HEK293 (cell line): ENCODE measurements around the gene TLK1.

Source experiments
- CTCF ChIA-PET: fragments of 350-600 bp; formaldehyde crosslinking; extraction: SDS; loops from one replicate; lab custom pipeline; 2021; ENCODE audit warnings: antibody characterized with exemption; lab: Yijun Ruan, JAX
- POLR2A ChIA-PET: fragments of 300-600 bp; formaldehyde crosslinking; extraction: SDS; loops from one replicate; lab custom pipeline; 2020; ENCODE audit warnings: antibody characterized with exemption, inconsistent platforms; lab: Yijun Ruan, JAX
- H3K27ac ChIP-seq: fragments of 200-500 bp; sonication (Bioruptor generic); 2 replicates; pipeline ENCODE4 v1.5.1; 2014; ENCODE audit warnings: low read depth, low read length, control low read depth, inconsistent platforms; ENCODE audit errors: extremely low read depth
- H3K36me3 ChIP-seq, 2 experiments: fragments of 200-500 bp in 1 of 2; sonication (Bioruptor generic) in 1 of 2; 1 replicate in 1 of 2; 2 replicates in 1 of 2; pipeline ENCODE4 v1.5.1; 2014 to 2017; ENCODE audit warnings: inconsistent platforms in 2 of 2, low read length in 2 of 2; ENCODE audit not compliant: control insufficient read depth in 2 of 2, insufficient read depth in 1 of 2
- H3K4me1 ChIP-seq: fragments of 200-500 bp; sonication (Bioruptor generic); 2 replicates; pipeline ENCODE4 v1.5.1; 2014; ENCODE audit warnings: mild to moderate bottlenecking, low read length, inconsistent platforms; ENCODE audit not compliant: control insufficient read depth, insufficient read depth
- H3K4me3 ChIP-seq: 2 replicates; pipeline ENCODE4 v1.5.1; 2011; ENCODE audit warnings: low read depth, mild to moderate bottlenecking, control low read depth, low read length, moderate library complexity
- H3K9me3 ChIP-seq: fragments of 200-500 bp; sonication (Bioruptor generic); 2 replicates; pipeline ENCODE4 v1.5.1; 2014; ENCODE audit warnings: low read depth, low read length, inconsistent platforms; ENCODE audit not compliant: control insufficient read depth, insufficient read depth
- BCL11A ChIP-seq: fragments of 450-650 bp; formaldehyde crosslinking; IDR thresholded peaks from 2 replicates; pipeline ENCODE4 v1.5.1; 2016; ENCODE audit warnings: low read depth, missing biosample characterization, missing genetic modification characterization
- KLF10 ChIP-seq: fragments of 450-650 bp; IDR thresholded peaks from 2 replicates; pipeline ENCODE4 v1.5.1; 2018; ENCODE audit warnings: missing biosample characterization, mild to moderate bottlenecking, missing genetic modification characterization
- KLF16 ChIP-seq: fragments of 450-650 bp; formaldehyde crosslinking; IDR thresholded peaks from 2 replicates; pipeline ENCODE4 v1.5.1; 2017; ENCODE audit warnings: missing biosample characterization, missing genetic modification characterization
- KLF7 ChIP-seq: fragments of 450-650 bp; formaldehyde crosslinking; IDR thresholded peaks from 2 replicates; pipeline ENCODE4 v1.5.1; 2016; ENCODE audit warnings: missing biosample characterization, missing genetic modification characterization, borderline replicate concordance
- KLF9 ChIP-seq: fragments of 450-650 bp; formaldehyde crosslinking; IDR thresholded peaks from 2 replicates; pipeline ENCODE4 v1.5.1; 2016; ENCODE audit warnings: missing biosample characterization, missing genetic modification characterization, low read depth
- SCRT2 ChIP-seq: fragments of 450-650 bp; formaldehyde crosslinking; IDR thresholded peaks from 2 replicates; pipeline ENCODE4 v1.5.1; 2016; ENCODE audit warnings: missing biosample characterization, missing genetic modification characterization
- SETDB1 ChIP-seq: IDR thresholded peaks from one replicate; pipeline ENCODE4 v1.6.1; 2017; ENCODE audit warnings: mild to moderate bottlenecking, low read length, moderate library complexity, mixed read lengths; ENCODE audit not compliant: insufficient read length
- ZNF112 ChIP-seq: fragments of 450-650 bp; formaldehyde crosslinking; IDR thresholded peaks from 2 replicates; pipeline ENCODE4 v1.5.0; 2017; ENCODE audit warnings: missing biosample characterization, missing genetic modification characterization
- ZNF114 ChIP-seq: fragments of 450-650 bp; formaldehyde crosslinking; IDR thresholded peaks from 2 replicates; pipeline ENCODE4 v1.5.0; 2017; ENCODE audit warnings: missing biosample characterization, missing genetic modification characterization
- ZNF140 ChIP-seq: fragments of 450-650 bp; formaldehyde crosslinking; IDR thresholded peaks from 2 replicates; pipeline ENCODE4 v1.5.1; 2016; ENCODE audit warnings: missing biosample characterization, missing genetic modification characterization
- ZNF155 ChIP-seq: fragments of 450-650 bp; formaldehyde crosslinking; IDR thresholded peaks from 2 replicates; pipeline ENCODE4 v1.5.1; 2016; ENCODE audit warnings: missing biosample characterization, missing genetic modification characterization
- ZNF211 ChIP-seq: fragments of 450-650 bp; formaldehyde crosslinking; IDR thresholded peaks from 2 replicates; pipeline ENCODE4 v1.5.1; 2016; ENCODE audit warnings: low read depth, missing biosample characterization, missing genetic modification characterization
- ZNF274 ChIP-seq, 2 experiments: fragments of 200-500 bp in 1 of 2; fragments of 450-650 bp in 1 of 2; sonication (Bioruptor generic) in 1 of 2; formaldehyde crosslinking in 1 of 2; IDR thresholded peaks; 2 replicates each; pipeline versions ENCODE4 v1.5.1 to v1.6.1; 2014 to 2016; ENCODE audit warnings: borderline replicate concordance in 1 of 2, inconsistent platforms in 1 of 2, low read length in 1 of 2, missing biosample characterization in 1 of 2, missing genetic modification characterization in 1 of 2
- ZNF37A ChIP-seq: fragments of 450-650 bp; IDR thresholded peaks from 2 replicates; pipeline ENCODE4 v1.5.1; 2018; ENCODE audit warnings: missing biosample characterization, missing genetic modification characterization
- ZNF416 ChIP-seq: fragments of 450-650 bp; formaldehyde crosslinking; IDR thresholded peaks from 2 replicates; pipeline ENCODE4 v1.5.1; 2016; ENCODE audit warnings: missing biosample characterization, missing genetic modification characterization
- ZNF426 ChIP-seq: fragments of 450-650 bp; formaldehyde crosslinking; IDR thresholded peaks from 2 replicates; pipeline ENCODE4 v1.5.1; 2017; ENCODE audit warnings: missing biosample characterization, missing genetic modification characterization, mild to moderate bottlenecking, inconsistent platforms, moderate library complexity
- ZNF514 ChIP-seq: fragments of 450-650 bp; formaldehyde crosslinking; IDR thresholded peaks from 2 replicates; pipeline ENCODE4 v1.5.1; 2016; ENCODE audit warnings: missing biosample characterization, missing genetic modification characterization
- ZNF571 ChIP-seq: fragments of 450-650 bp; formaldehyde crosslinking; IDR thresholded peaks from 2 replicates; pipeline ENCODE4 v1.5.0; 2017; ENCODE audit warnings: missing biosample characterization, missing genetic modification characterization
- ZNF600 ChIP-seq: fragments of 450-650 bp; formaldehyde crosslinking; IDR thresholded peaks from 2 replicates; pipeline ENCODE4 v1.5.1; 2016; ENCODE audit warnings: missing biosample characterization, missing genetic modification characterization
- ZNF768 ChIP-seq: fragments of 450-650 bp; formaldehyde crosslinking; IDR thresholded peaks from 2 replicates; pipeline ENCODE4 v1.5.1; 2018; ENCODE audit warnings: missing biosample characterization, mild to moderate bottlenecking, missing genetic modification characterization
- ZNF843 ChIP-seq: fragments of 450-650 bp; formaldehyde crosslinking; IDR thresholded peaks from 2 replicates; pipeline ENCODE4 v1.5.1; 2016; ENCODE audit warnings: missing biosample characterization, missing genetic modification characterization
- TF ChIP-seq, protein P1 (sequence below): fragments of 450-650 bp; formaldehyde crosslinking; IDR thresholded peaks from 2 replicates; pipeline ENCODE4 v1.5.1; 2016; ENCODE audit warnings: missing biosample characterization, missing genetic modification characterization
- TF ChIP-seq, protein P2 (sequence below): fragments of 450-650 bp; formaldehyde crosslinking; IDR thresholded peaks from 2 replicates; pipeline ENCODE4 v1.5.1; 2016; ENCODE audit warnings: missing biosample characterization, missing genetic modification characterization
- TF ChIP-seq, protein P3 (sequence below): fragments of 450-650 bp; formaldehyde crosslinking; IDR thresholded peaks from 2 replicates; pipeline ENCODE4 v1.5.1; 2017; ENCODE audit warnings: missing biosample characterization, missing genetic modification characterization
- TF ChIP-seq, protein P4 (sequence below): fragments of 450-650 bp; formaldehyde crosslinking; IDR thresholded peaks from 2 replicates; pipeline ENCODE4 v1.5.1; 2017; ENCODE audit warnings: missing biosample characterization, missing genetic modification characterization
- TF ChIP-seq, protein P5 (sequence below): fragments of 450-650 bp; formaldehyde crosslinking; IDR thresholded peaks from 2 replicates; pipeline ENCODE4 v1.5.1; 2016; ENCODE audit warnings: missing biosample characterization, missing genetic modification characterization

TLK1 gene

DNA sequence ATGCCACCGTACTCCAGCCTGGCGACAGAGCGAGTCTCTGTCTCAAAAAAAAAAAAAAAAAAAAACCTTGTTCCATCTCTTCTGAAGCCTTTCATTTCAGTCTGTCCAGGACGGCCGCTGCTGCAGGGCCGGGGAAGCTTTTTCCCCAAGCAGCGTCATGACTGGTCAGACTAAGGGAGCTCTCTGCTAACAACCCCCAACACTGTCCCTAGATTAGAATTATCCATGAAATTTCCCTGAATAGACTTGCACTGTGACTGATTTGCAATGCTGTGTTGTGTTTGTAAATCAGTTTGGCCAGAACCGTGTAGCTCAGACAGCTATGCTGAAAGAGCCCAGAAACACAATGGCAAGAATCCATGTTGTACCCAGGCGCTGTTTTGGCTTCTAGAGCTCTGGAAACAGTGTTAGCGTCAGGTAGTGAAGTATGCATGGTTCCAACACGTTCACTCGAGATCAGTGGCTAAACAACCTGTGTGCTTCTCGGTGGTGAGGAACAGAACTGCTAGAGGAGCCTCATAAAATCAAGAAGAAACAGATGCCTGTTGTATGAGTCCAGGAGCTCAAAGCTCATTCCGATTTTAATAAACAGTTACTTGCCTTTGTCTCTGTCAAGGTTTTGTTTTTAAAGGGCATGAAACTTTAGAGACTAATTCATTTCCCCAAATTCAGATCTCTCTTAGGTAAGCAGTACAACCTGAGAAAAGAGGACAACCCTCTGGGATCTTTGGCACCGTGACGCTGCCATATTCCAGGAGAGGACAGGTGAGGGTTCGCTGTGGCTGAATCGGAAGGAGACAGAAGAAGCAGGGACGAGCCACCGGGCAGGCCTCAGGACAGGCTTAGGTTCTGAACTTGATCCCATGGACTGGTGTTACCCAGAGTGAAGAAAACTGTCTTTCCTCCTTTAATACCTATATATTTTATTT, 188.1 kb downstream of the TLK1 start:
- POLR2A ChIA-PET = interaction anchor here (0.5 to 2.1 kb wide), 4 partner anchors 42 to 186 kb away, joined by 3 to 5 read pairs (median 4); partner anchors contain the start of gene GORASP2
- peaks cover 0 to 15% of the 10 kb centered on the region in 2 experiments; a peak in 2 of 3 replicates for H3K36me3 ChIP-seq
- TF ChIP-seq, protein P1, sequence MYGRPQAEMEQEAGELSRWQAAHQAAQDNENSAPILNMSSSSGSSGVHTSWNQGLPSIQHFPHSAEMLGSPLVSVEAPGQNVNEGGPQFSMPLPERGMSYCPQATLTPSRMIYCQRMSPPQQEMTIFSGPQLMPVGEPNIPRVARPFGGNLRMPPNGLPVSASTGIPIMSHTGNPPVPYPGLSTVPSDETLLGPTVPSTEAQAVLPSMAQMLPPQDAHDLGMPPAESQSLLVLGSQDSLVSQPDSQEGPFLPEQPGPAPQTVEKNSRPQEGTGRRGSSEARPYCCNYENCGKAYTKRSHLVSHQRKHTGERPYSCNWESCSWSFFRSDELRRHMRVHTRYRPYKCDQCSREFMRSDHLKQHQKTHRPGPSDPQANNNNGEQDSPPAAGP (tag by site-specific recombination) = no peak
- TF ChIP-seq ZNF37A (no peak), ZNF155 (tag by site-specific recombination) (no peak), ZNF416 (tag by site-specific recombination) (no peak), ZNF274 (IDR thresholded peaks at IDR 0.05; ENCODE audit: low read length) (no peak), ZNF274 (tag by site-specific recombination; IDR thresholded peaks at IDR 0.05; ENCODE audit: borderline replicate concordance) (no peak), ZNF600 (tag by site-specific recombination) (peak; percentile 24; the same call in 1 of the 2 replicates), ZNF112 (no peak), ZNF768 (tag by site-specific recombination) (no peak), SCRT2 (tag by site-specific recombination) (peak; percentile 35; the same call in 1 of the 2 replicates), BCL11A (no peak), ZNF114 (tag by site-specific recombination) (no peak), ZNF843 (no peak)
- TF ChIP-seq, protein P2, sequence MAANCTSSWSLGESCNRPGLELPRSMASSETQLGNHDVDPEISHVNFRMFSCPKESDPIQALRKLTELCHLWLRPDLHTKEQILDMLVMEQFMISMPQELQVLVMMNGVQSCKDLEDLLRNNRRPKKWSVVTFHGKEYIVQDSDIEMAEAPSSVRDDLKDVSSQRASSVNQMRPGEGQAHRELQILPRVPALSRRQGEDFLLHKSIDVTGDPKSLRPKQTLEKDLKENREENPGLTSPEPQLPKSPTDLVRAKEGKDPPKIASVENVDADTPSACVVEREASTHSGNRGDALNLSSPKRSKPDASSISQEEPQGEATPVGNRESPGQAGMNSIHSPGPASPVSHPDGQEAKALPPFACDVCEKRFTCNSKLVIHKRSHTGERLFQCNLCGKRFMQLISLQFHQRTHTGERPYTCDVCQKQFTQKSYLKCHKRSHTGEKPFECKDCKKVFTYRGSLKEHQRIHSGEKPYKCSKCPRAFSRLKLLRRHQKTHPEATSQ (tag by site-specific recombination) = no peak
- TF ChIP-seq, protein P3, sequence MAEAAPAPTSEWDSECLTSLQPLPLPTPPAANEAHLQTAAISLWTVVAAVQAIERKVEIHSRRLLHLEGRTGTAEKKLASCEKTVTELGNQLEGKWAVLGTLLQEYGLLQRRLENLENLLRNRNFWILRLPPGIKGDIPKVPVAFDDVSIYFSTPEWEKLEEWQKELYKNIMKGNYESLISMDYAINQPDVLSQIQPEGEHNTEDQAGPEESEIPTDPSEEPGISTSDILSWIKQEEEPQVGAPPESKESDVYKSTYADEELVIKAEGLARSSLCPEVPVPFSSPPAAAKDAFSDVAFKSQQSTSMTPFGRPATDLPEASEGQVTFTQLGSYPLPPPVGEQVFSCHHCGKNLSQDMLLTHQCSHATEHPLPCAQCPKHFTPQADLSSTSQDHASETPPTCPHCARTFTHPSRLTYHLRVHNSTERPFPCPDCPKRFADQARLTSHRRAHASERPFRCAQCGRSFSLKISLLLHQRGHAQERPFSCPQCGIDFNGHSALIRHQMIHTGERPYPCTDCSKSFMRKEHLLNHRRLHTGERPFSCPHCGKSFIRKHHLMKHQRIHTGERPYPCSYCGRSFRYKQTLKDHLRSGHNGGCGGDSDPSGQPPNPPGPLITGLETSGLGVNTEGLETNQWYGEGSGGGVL = no peak
- TF ChIP-seq, all 188 proteins: peak for 2
- H3K27ac ChIP-seq = no peak overlapping the region; the same call in 1 of the 2 replicates
- CTCF ChIA-PET = interaction anchor here (0.6 to 2.6 kb wide), 26 partner anchors 11 to 1105 kb away, joined by 3 to 18 read pairs (median 3); no protein-coding TSS in a partner anchor
- H3K4me3 ChIP-seq = no peak overlapping the region
- H3K9me3 ChIP-seq = no peaks in the 10 kb centered on the region
- no peaks in the 10 kb centered on the region; the same call in 1 of the 2 replicates for H3K4me1 ChIP-seq

DNA sequence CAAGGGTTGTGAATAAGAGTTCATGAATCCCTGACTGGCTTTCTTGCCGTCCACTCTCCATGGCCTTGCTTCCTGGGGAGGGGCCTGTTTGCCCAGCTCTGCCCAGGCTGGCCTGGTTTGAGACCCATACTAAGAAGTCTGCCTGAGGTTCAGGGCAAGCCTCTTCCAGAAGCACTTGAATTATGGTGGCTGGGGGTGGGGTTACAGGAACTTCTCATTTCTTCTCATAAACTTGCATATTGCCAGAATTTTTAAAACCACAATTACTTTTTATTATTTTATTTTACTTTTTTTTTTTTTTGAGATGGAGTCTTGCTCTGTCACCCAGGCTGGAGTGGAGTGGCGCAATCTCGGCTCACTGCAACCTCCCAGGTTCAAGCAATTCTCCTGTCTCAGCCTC, 189.6 kb downstream of the TLK1 start:
- POLR2A ChIA-PET = interaction anchor here (2.1 kb wide), 1 partner anchor 42 kb away, joined by 5 read pairs; the partner anchor contains the start of gene GORASP2
- TF ChIP-seq ZNF112 = no peak
- no peak for TF ChIP-seq ZNF514
- no peak for TF ChIP-seq ZNF571
- TF ChIP-seq, protein P4, sequence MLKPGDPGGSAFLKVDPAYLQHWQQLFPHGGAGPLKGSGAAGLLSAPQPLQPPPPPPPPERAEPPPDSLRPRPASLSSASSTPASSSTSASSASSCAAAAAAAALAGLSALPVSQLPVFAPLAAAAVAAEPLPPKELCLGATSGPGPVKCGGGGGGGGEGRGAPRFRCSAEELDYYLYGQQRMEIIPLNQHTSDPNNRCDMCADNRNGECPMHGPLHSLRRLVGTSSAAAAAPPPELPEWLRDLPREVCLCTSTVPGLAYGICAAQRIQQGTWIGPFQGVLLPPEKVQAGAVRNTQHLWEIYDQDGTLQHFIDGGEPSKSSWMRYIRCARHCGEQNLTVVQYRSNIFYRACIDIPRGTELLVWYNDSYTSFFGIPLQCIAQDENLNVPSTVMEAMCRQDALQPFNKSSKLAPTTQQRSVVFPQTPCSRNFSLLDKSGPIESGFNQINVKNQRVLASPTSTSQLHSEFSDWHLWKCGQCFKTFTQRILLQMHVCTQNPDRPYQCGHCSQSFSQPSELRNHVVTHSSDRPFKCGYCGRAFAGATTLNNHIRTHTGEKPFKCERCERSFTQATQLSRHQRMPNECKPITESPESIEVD (tag by site-specific recombination) = no peak
- no peak for TF ChIP-seq ZNF843
- no peak for TF ChIP-seq ZNF140 (tag by site-specific recombination)
- TF ChIP-seq ZNF211 = no peak
- no peak for TF ChIP-seq KLF9 (tag by site-specific recombination)
- TF ChIP-seq KLF10 (tag by site-specific recombination) = no peak
- TF ChIP-seq, protein P5, sequence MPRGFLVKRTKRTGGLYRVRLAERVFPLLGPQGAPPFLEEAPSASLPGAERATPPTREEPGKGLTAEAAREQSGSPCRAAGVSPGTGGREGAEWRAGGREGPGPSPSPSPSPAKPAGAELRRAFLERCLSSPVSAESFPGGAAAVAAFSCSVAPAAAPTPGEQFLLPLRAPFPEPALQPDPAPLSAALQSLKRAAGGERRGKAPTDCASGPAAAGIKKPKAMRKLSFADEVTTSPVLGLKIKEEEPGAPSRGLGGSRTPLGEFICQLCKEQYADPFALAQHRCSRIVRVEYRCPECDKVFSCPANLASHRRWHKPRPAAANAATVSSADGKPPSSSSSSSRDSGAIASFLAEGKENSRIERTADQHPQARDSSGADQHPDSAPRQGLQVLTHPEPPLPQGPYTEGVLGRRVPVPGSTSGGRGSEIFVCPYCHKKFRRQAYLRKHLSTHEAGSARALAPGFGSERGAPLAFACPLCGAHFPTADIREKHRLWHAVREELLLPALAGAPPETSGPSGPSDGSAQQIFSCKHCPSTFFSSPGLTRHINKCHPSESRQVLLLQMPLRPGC (tag by site-specific recombination) = no peak
- TF ChIP-seq KLF16 = no peak
- no peak for TF ChIP-seq SETDB1
- no peak for TF ChIP-seq KLF7 (tag by site-specific recombination)
- TF ChIP-seq ZNF426 (tag by site-specific recombination) = no peak

More for the DNA sequence above, 189.6 kb downstream of the TLK1 start:
- Histone ChIP-seq H3K4me3 (no peak overlapping the region), H3K36me3 (peaks cover 0 to 30% of the 10 kb centered on the region in 2 experiments; a peak in 2 of 3 replicates), H3K4me1 (no peaks in the 10 kb centered on the region; the same call in 1 of the 2 replicates), H3K9me3 (no peaks in the 10 kb centered on the region), H3K27ac (no peak overlapping the region)
- CTCF ChIA-PET = interaction anchor here (0.7 kb wide), 1 partner anchor 287 kb away, joined by 3 read pairs; no protein-coding TSS in a partner anchor
